ENCODE results near the gene PRKCI. TPM values are rescaled to one million over a fixed set of nuclear protein-coding genes. Genes with fewer than 3 reads are reported as not detected.

The PRKCI gene
- total and polyA plus RNA-seq, 9 of the 15 experiments (the other 6 are each of a cell fraction or from before 2014, with no cell fraction given) = 10.5 to 43.2 (median 31.4) TPM

DNA sequence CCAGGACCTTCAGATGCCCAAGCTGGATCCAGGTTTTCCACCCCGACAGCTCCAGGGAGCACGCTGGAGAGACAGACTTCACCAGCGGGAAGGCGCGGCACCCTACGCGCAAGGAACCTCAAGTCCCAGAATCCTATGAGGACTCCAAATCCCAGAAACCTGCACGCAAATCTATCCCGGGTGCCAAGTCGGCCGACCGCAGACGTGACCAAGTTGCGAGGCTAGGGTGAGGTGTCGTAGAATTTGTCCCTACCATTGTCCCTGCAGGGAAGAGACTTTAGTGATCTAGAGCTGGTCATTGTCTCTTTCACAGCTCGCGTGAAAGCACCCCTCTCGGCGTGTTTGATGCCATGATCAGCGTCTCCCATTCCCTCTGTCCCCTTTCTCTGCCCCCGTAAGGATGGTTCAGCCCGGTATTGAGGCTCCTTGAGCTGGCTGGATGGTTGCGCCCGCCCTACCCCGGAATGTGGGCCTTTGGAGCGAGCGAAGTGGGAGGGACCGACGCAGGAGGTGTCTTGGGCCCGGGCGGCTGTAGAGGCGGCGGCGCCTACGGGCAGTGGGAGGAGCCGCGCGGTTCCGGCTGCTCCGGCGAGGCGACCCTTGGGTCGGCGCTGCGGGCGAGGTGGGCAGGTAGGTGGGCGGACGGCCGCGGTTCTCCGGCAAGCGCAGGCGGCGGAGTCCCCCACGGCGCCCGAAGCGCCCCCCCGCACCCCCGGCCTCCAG, at the start of gene PRKCI (continued):
- TF ChIP-seq ZNF224 (CRISPR knock-in tag; IDR thresholded peaks at IDR 0.05) (no peak), HSF4 (CRISPR knock-in tag; IDR thresholded peaks at IDR 0.05; ENCODE audit: borderline replicate concordance) (no peak), HDAC3 (IDR thresholded peaks at IDR 0.05; ENCODE audit: borderline replicate concordance, partially characterized antibody) (no peak), GATAD2B (IDR thresholded peaks at IDR 0.05; ENCODE audit: borderline replicate concordance) (no peak), FOXK1 (CRISPR knock-in tag; IDR thresholded peaks at IDR 0.05; ENCODE audit: borderline replicate concordance) (no peak), LEF1 (IDR thresholded peaks at IDR 0.05) (peak; percentile 65), ESRRA (IDR thresholded peaks at IDR 0.05; ENCODE audit: borderline replicate concordance, low read depth) (peak; percentile 97; the same call in 1 of the 2 replicates), KLF10 (CRISPR knock-in tag; IDR thresholded peaks at IDR 0.05) (no peak), MXI1 (IDR thresholded peaks at IDR 0.05; ENCODE audit: low read depth, low read length) (no peak), NFYB (IDR thresholded peaks at IDR 0.05; ENCODE audit: extremely low read depth, insufficient read length) (no peak), SP1 (CRISPR knock-in tag; IDR thresholded peaks at IDR 0.05) (peak; percentile 88), ZNF583 (CRISPR knock-in tag; IDR thresholded peaks at IDR 0.05) (no peak; the same call in 1 of the 2 replicates), RBFOX2 (IDR thresholded peaks at IDR 0.05; ENCODE audit: low read depth, low read length) (peak; percentile 90), MED1 (CRISPR knock-in tag; IDR thresholded peaks at IDR 0.05; ENCODE audit: borderline replicate concordance) (no peak), KLF13 (tag; IDR thresholded peaks at IDR 0.05; ENCODE audit: borderline replicate concordance, low read depth) (peak; percentile 73), EGR1 (conservative IDR thresholded peaks at IDR 0.05) (peak; percentile 71; the same call in 1 of the 2 replicates), ZNF644 (tag; IDR thresholded peaks at IDR 0.05; ENCODE audit: low read depth) (no peak; the same call in 1 of the 2 replicates), MEF2D (tag; conservative IDR thresholded peaks at IDR 0.05; ENCODE audit: low read depth) (0 out of 2 replicates have a peak, but pooled peaks have one; percentile 32), SMARCA4 (IDR thresholded peaks at IDR 0.05) (no peak), POLR2B (IDR thresholded peaks at IDR 0.05; ENCODE audit: low read depth, partially characterized antibody) (no peak)
- TF ChIP-seq, protein P1, sequence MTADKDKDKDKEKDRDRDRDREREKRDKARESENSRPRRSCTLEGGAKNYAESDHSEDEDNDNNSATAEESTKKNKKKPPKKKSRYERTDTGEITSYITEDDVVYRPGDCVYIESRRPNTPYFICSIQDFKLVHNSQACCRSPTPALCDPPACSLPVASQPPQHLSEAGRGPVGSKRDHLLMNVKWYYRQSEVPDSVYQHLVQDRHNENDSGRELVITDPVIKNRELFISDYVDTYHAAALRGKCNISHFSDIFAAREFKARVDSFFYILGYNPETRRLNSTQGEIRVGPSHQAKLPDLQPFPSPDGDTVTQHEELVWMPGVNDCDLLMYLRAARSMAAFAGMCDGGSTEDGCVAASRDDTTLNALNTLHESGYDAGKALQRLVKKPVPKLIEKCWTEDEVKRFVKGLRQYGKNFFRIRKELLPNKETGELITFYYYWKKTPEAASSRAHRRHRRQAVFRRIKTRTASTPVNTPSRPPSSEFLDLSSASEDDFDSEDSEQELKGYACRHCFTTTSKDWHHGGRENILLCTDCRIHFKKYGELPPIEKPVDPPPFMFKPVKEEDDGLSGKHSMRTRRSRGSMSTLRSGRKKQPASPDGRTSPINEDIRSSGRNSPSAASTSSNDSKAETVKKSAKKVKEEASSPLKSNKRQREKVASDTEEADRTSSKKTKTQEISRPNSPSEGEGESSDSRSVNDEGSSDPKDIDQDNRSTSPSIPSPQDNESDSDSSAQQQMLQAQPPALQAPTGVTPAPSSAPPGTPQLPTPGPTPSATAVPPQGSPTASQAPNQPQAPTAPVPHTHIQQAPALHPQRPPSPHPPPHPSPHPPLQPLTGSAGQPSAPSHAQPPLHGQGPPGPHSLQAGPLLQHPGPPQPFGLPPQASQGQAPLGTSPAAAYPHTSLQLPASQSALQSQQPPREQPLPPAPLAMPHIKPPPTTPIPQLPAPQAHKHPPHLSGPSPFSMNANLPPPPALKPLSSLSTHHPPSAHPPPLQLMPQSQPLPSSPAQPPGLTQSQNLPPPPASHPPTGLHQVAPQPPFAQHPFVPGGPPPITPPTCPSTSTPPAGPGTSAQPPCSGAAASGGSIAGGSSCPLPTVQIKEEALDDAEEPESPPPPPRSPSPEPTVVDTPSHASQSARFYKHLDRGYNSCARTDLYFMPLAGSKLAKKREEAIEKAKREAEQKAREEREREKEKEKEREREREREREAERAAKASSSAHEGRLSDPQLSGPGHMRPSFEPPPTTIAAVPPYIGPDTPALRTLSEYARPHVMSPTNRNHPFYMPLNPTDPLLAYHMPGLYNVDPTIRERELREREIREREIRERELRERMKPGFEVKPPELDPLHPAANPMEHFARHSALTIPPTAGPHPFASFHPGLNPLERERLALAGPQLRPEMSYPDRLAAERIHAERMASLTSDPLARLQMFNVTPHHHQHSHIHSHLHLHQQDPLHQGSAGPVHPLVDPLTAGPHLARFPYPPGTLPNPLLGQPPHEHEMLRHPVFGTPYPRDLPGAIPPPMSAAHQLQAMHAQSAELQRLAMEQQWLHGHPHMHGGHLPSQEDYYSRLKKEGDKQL (CRISPR knock-in tag; IDR thresholded peaks at IDR 0.05; ENCODE audit: borderline replicate concordance) = no peak
- TF ChIP-seq, protein P2, sequence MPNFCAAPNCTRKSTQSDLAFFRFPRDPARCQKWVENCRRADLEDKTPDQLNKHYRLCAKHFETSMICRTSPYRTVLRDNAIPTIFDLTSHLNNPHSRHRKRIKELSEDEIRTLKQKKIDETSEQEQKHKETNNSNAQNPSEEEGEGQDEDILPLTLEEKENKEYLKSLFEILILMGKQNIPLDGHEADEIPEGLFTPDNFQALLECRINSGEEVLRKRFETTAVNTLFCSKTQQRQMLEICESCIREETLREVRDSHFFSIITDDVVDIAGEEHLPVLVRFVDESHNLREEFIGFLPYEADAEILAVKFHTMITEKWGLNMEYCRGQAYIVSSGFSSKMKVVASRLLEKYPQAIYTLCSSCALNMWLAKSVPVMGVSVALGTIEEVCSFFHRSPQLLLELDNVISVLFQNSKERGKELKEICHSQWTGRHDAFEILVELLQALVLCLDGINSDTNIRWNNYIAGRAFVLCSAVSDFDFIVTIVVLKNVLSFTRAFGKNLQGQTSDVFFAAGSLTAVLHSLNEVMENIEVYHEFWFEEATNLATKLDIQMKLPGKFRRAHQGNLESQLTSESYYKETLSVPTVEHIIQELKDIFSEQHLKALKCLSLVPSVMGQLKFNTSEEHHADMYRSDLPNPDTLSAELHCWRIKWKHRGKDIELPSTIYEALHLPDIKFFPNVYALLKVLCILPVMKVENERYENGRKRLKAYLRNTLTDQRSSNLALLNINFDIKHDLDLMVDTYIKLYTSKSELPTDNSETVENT (CRISPR knock-in tag; IDR thresholded peaks at IDR 0.05) = peak; percentile 89

All from K562 (cell line).